Loucy (cell line): ENCODE measurements around the gene NDUFAF8.

Experiments used
- H2AFZ ChIP-seq: fragments of 200-600 bp; sonication (generic); 2 replicates; pipeline ENCODE4 v1.6.0; 2016; ENCODE audit warnings: antibody characterized with exemption, mild to moderate bottlenecking, low read length, moderate library complexity
- H3F3A ChIP-seq: fragments of 200-600 bp; 2 replicates; pipeline ENCODE4 v1.6.0; 2016; ENCODE audit warnings: antibody characterized with exemption, low read depth, mild to moderate bottlenecking
- H3K27me3 ChIP-seq: fragments of 200-600 bp; sonication (generic); 2 replicates; pipeline ENCODE4 v1.6.1; 2014; ENCODE audit warnings: low read length, mild to moderate bottlenecking; ENCODE audit not compliant: insufficient read depth, poor library complexity, severe bottlenecking
- H3K36me3 ChIP-seq: fragments of 200-600 bp; sonication (generic); 2 replicates; pipeline ENCODE4 v1.6.1; 2016; ENCODE audit warnings: low read length; ENCODE audit not compliant: insufficient read depth
- H3K4me1 ChIP-seq: fragments of 200-600 bp; sonication (generic); 2 replicates; pipeline ENCODE4 v1.5.1; 2014; ENCODE audit warnings: low read length, mild to moderate bottlenecking; ENCODE audit not compliant: insufficient read depth, poor library complexity, severe bottlenecking
- H3K4me2 ChIP-seq: fragments of 200-600 bp; sonication (generic); 2 replicates; pipeline ENCODE4 v1.6.0; 2014; ENCODE audit warnings: antibody characterized with exemption, low read length, low read depth, mild to moderate bottlenecking; ENCODE audit not compliant: poor library complexity, severe bottlenecking
- H3K4me3 ChIP-seq: fragments of 200-600 bp; sonication (generic); 2 replicates; pipeline ENCODE4 v1.5.1; 2014; ENCODE audit warnings: low read length, mild to moderate bottlenecking, mixed read lengths; ENCODE audit not compliant: poor library complexity, severe bottlenecking
- H3K79me2 ChIP-seq: fragments of 200-600 bp; sonication (generic); 2 replicates; pipeline ENCODE4 v1.6.1; 2014; ENCODE audit warnings: low read length; ENCODE audit not compliant: insufficient read depth
- H3K9ac ChIP-seq: fragments of 200-600 bp; sonication (generic); 2 replicates; pipeline ENCODE4 v1.6.0; 2014; ENCODE audit warnings: mild to moderate bottlenecking, low read depth, low read length, moderate library complexity; ENCODE audit not compliant: poor library complexity, severe bottlenecking
- H3K9me2 ChIP-seq: fragments of 200-600 bp; sonication (generic); replicated peaks from 2 replicates; pipeline ENCODE4 v1.6.1; 2016; ENCODE audit warnings: low read depth, low read length, mixed read lengths
- H3K9me3 ChIP-seq: fragments of 200-600 bp; sonication (generic); 2 replicates; pipeline ENCODE4 v1.6.1; 2014; ENCODE audit warnings: mild to moderate bottlenecking, antibody characterized with exemption, low read length, low read depth; ENCODE audit not compliant: insufficient read depth
- H4K20me1 ChIP-seq: fragments of 200-600 bp; sonication (generic); 2 replicates; pipeline ENCODE4 v1.6.0; 2014; ENCODE audit warnings: antibody characterized with exemption, low read length, mild to moderate bottlenecking; ENCODE audit not compliant: insufficient read depth, poor library complexity, severe bottlenecking
- CTCF ChIP-seq: fragments of 200-600 bp; sonication (generic); conservative IDR thresholded peaks from 2 replicates; pipeline ENCODE4 v1.5.1; 2014; ENCODE audit warnings: mild to moderate bottlenecking, antibody characterized with exemption, low read length
- EZH2phosphoT487 ChIP-seq: fragments of 200-600 bp; IDR thresholded peaks from 2 replicates; pipeline ENCODE4 v1.6.1; 2018; ENCODE audit warnings: antibody characterized with exemption, mild to moderate bottlenecking, moderate library complexity, borderline replicate concordance

NDUFAF8 gene

GRCh38 chr17:81259058-81259605, 20.0 kb downstream of the NDUFAF8 start:
- H3K9me2 ChIP-seq: no peaks in the 10 kb centered on the region
- H3K9me3 ChIP-seq: no peaks in the 10 kb centered on the region
- H3K4me2 ChIP-seq: no peak overlapping the region
- no peak overlapping the region for H3K9ac ChIP-seq
- no peak for TF ChIP-seq EZH2phosphoT487
- no peak for TF ChIP-seq CTCF
- H3K4me1 ChIP-seq: no peaks in the 10 kb centered on the region
- H3K36me3 ChIP-seq: peaks cover 36% of the 10 kb centered on the region; the same call in 1 of the 2 replicates
- H3K79me2 ChIP-seq: no peaks in the 10 kb centered on the region
- H4K20me1 ChIP-seq: no peaks in the 10 kb centered on the region
- no peak overlapping the region for H3K4me3 ChIP-seq
- no peak overlapping the region for H2AFZ ChIP-seq
- H3K27me3 ChIP-seq: no peaks in the 10 kb centered on the region
- H3F3A ChIP-seq: no peaks in the 10 kb centered on the region

GRCh38 chr17:81260171-81260570, 21.1 kb downstream of the NDUFAF8 start:
- Histone ChIP-seq H3K9me2 (no peaks in the 10 kb centered on the region), H3K79me2 (no peaks in the 10 kb centered on the region), H3K4me2 (no peak overlapping the region), H3K9ac (no peak overlapping the region), H3K9me3 (no peaks in the 10 kb centered on the region), H3K27me3 (no peaks in the 10 kb centered on the region), H3K4me1 (no peaks in the 10 kb centered on the region), H4K20me1 (no peaks in the 10 kb centered on the region), H2AFZ (no peak overlapping the region), H3K4me3 (no peak overlapping the region), H3K36me3 (peaks cover 42% of the 10 kb centered on the region; the same call in 1 of the 2 replicates), H3F3A (no peaks in the 10 kb centered on the region)
- no peak for TF ChIP-seq CTCF
- no peak for TF ChIP-seq EZH2phosphoT487

- Histone ChIP-seq H3K36me3 (peaks cover 42% of the 10 kb centered on the region; the same call in 1 of the 2 replicates), H3K4me2 (no peak overlapping the region), H3K9me2 (no peaks in the 10 kb centered on the region), H4K20me1 (no peaks in the 10 kb centered on the region), H3K27me3 (no peaks in the 10 kb centered on the region), H3K4me1 (no peaks in the 10 kb centered on the region), H3K9me3 (no peaks in the 10 kb centered on the region), H3F3A (no peaks in the 10 kb centered on the region), H3K79me2 (no peaks in the 10 kb centered on the region; the same call in 1 of the 2 replicates), H3K9ac (no peak overlapping the region), H3K4me3 (no peak overlapping the region), H2AFZ (no peak overlapping the region)
- TF ChIP-seq EZH2phosphoT487: no peak
- TF ChIP-seq CTCF: no peak
Measured at GRCh38 chr17:81260641-81261040, 21.5 kb downstream of the NDUFAF8 start.
